ENCODE results near the gene SKIDA1. TPM values are rescaled to one million over a fixed set of nuclear protein-coding genes. Genes with fewer than 3 reads are reported as not detected.

Gene SKIDA1
- total RNA-seq, 1 experiment from 2014 or later = 22.3 TPM

GRCh38 chr10:21490711-21491105 lies 34.8 kb downstream of the SKIDA1 start:
- in situ Hi-C loops (cut with HindIII; ENCODE audit: low sequenced_read_pairs) = no loop called here

GRCh38 chr10:21490028-21490710 lies 35.3 kb downstream of the SKIDA1 start:
- in situ Hi-C loops (cut with HindIII; ENCODE audit: low sequenced_read_pairs) = no loop called here

More at GRCh38 chr10:21490711-21491105, 34.8 kb downstream of the SKIDA1 start:
- DNase-seq (ENCODE audit: low spot score) = no peak

GRCh38 chr10:21488957-21489446 lies 36.5 kb downstream of the SKIDA1 start:
- in situ Hi-C loops (cut with HindIII; ENCODE audit: low sequenced_read_pairs) = no loop called here
- DNase-seq (ENCODE audit: low spot score) = no peak

More at GRCh38 chr10:21490028-21490710, 35.3 kb downstream of the SKIDA1 start:
- DNase-seq (ENCODE audit: low spot score) = no peak

- in situ Hi-C loops (cut with HindIII; ENCODE audit: low sequenced_read_pairs) = no loop called here
- no peak for DNase-seq (ENCODE audit: low spot score)
Observed at GRCh38 chr10:21488246-21488956, 37.1 kb downstream of the SKIDA1 start.

GRCh38 chr10:21487416-21488180 lies 37.9 kb downstream of the SKIDA1 start:
- in situ Hi-C loops (cut with HindIII; ENCODE audit: low sequenced_read_pairs) = no loop called here
- no peak for DNase-seq (ENCODE audit: low spot score)

- in situ Hi-C loops (cut with HindIII; ENCODE audit: low sequenced_read_pairs) = no loop called here
- no peak for DNase-seq (ENCODE audit: low spot score)
Observed at GRCh38 chr10:21482821-21483220, 42.7 kb downstream of the SKIDA1 start.

- in situ Hi-C loops (cut with HindIII; ENCODE audit: low sequenced_read_pairs) = no loop called here
- no peak for DNase-seq (ENCODE audit: low spot score)
Observed at GRCh38 chr10:21481407-21481806, 44.1 kb downstream of the SKIDA1 start.

- DNase-seq (ENCODE audit: low spot score) = no peak
- in situ Hi-C loops (cut with HindIII; ENCODE audit: low sequenced_read_pairs) = no loop called here
Observed at GRCh38 chr10:21479570-21480315, 45.7 kb downstream of the SKIDA1 start.

- DNase-seq (ENCODE audit: low spot score) = no peak
- in situ Hi-C loops (cut with HindIII; ENCODE audit: low sequenced_read_pairs) = no loop called here
Observed at GRCh38 chr10:21475393-21475792, 50.1 kb downstream of the SKIDA1 start.

- DNase-seq (ENCODE audit: low spot score) = no peak
- in situ Hi-C loops (cut with HindIII; ENCODE audit: low sequenced_read_pairs) = no loop called here
Observed at GRCh38 chr10:21473541-21473940, 51.9 kb downstream of the SKIDA1 start.

- in situ Hi-C loops (cut with HindIII; ENCODE audit: low sequenced_read_pairs) = no loop called here
- DNase-seq (ENCODE audit: low spot score) = no peak
Observed at GRCh38 chr10:21473135-21473534, 52.3 kb downstream of the SKIDA1 start.

- in situ Hi-C loops (cut with HindIII; ENCODE audit: low sequenced_read_pairs) = no loop called here
- no peak for DNase-seq (ENCODE audit: low spot score)
Observed at GRCh38 chr10:21468086-21468485, 57.4 kb downstream of the SKIDA1 start.

GRCh38 chr10:21467633-21468032 lies 57.8 kb downstream of the SKIDA1 start:
- DNase-seq (ENCODE audit: low spot score) = no peak
- in situ Hi-C loops (cut with HindIII; ENCODE audit: low sequenced_read_pairs) = no loop called here

GRCh38 chr10:21464134-21464533 lies 61.3 kb downstream of the SKIDA1 start:
- in situ Hi-C loops (cut with HindIII; ENCODE audit: low sequenced_read_pairs) = no loop called here
- no peak for DNase-seq (ENCODE audit: low spot score)

Other genes with a start within 250 kb of the SKIDA1 start
- gene MLLT10, start 8.6 kb upstream of the SKIDA1 start, total RNA-seq (2014; rRNA removed; shearing (Covaris generic)) = 19.6 and 30.8 TPM in 2 replicates